BJ (cell line): ENCODE measurements around the gene TRIM23. TPM values are rescaled to one million over a fixed set of nuclear protein-coding genes. Genes with fewer than 3 reads are reported as not detected.

Experiments used
- CTCF ChIA-PET: fragments of 350-600 bp; formaldehyde crosslinking; extraction: SDS; loops from one replicate; lab custom pipeline; 2021; ENCODE audit warnings: antibody characterized with exemption, inconsistent platforms; lab: Yijun Ruan, JAX
- POLR2A ChIA-PET: fragments of 300-600 bp; sonication (Branson Sonifier 250); formaldehyde crosslinking; extraction: SDS; loops from one replicate; lab custom pipeline; 2021; ENCODE audit warnings: antibody characterized with exemption; lab: Charles Lee
- DNase-seq: peaks from one replicate; pipeline ENCODE4 v3.0.0-alpha.2; 2011; ENCODE audit warnings: low read depth
- H3K27me3 ChIP-seq: 2 replicates; pipeline ENCODE4 v1.6.0; 2011; ENCODE audit warnings: low read length; ENCODE audit not compliant: control insufficient read depth, insufficient read depth
- H3K36me3 ChIP-seq: 2 replicates; pipeline ENCODE4 v1.5.1; 2011; ENCODE audit warnings: low read length; ENCODE audit not compliant: control insufficient read depth, insufficient read depth
- H3K4me3 ChIP-seq: 2 replicates; pipeline ENCODE4 v1.5.1; 2011; ENCODE audit warnings: low read depth, mild to moderate bottlenecking, control low read depth, low read length
- CTCF ChIP-seq: IDR thresholded peaks from 2 replicates; pipeline ENCODE4 v1.5.1; 2011; ENCODE audit warnings: low read depth, mild to moderate bottlenecking, control low read depth, inconsistent platforms, low read length, moderate library complexity; ENCODE audit not compliant: insufficient read depth
- polyA plus RNA-seq: library from polyadenylated mRNA; depleted of rRNA; stranded (reverse); fragments of >200 nt; gene quantifications from 2 replicates; pipeline ENCODE4 v1.2.3, GENCODE V29; 2011

The TRIM23 gene
- polyA plus RNA-seq, 1 experiment = 15.2 TPM

DNA sequence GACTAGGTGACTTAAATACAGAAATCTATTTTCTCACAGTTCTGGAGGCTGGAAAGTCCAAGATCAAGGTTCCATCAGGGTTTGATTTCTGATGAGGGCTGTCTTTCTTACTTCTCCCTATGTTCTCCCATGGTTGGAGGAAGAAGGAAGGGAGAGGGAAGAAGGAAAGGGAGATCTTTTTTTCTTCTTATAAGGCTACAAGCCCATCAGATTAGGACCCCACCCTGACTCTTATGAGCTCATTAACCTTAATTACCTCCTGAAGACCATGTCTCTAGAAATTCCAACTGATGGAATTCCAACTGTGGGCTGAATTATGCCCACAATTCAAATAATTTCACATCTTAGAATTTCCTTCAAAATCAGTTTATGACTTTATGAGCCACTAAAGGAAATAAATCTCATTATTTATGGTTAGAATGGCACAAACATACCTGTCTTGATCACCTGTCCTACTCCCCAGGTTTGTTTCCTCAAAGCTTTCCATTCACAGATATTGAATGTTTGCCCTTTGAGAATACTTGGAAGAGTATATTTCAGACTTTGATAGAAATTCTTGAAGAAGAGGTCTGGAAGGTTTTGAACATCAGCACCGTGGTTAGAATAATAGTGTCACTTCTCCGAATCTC, 53.4 kb downstream of the TRIM23 start:
- ChIA-PET POLR2A (no interaction called here), CTCF (no interaction called here)
- Histone ChIP-seq H3K27me3 (no peaks in the 10 kb centered on the region), H3K36me3 (peaks cover 2% of the 10 kb centered on the region; the same call in 1 of the 2 replicates), H3K4me3 (no peak overlapping the region)
- TF ChIP-seq CTCF = no peak
- no peak for DNase-seq

GRCh38 chr5:65566505-65566904, 57.6 kb downstream of the TRIM23 start:
- CTCF ChIA-PET = interaction anchor here (1.2 kb wide), 1 partner anchor 17 kb away, joined by 3 read pairs; no protein-coding TSS in a partner anchor
- Histone ChIP-seq H3K4me3 (no peak overlapping the region), H3K27me3 (no peaks in the 10 kb centered on the region), H3K36me3 (no peaks in the 10 kb centered on the region)
- TF ChIP-seq CTCF = no peak
- POLR2A ChIA-PET = no interaction called here
- no peak for DNase-seq

- CTCF ChIA-PET = no interaction called here
- H3K4me3 ChIP-seq = peak overlapping the region; percentile 57
- TF ChIP-seq CTCF = no peak
- H3K36me3 ChIP-seq = no peaks in the 10 kb centered on the region
- H3K27me3 ChIP-seq = no peaks in the 10 kb centered on the region
- no peak for DNase-seq
- POLR2A ChIA-PET = interaction anchor here (0.6 kb wide), 1 partner anchor 14 kb away, joined by 3 read pairs; no protein-coding TSS in a partner anchor
Observed at GRCh38 chr5:65563777-65564176, 60.4 kb downstream of the TRIM23 start.

DNA sequence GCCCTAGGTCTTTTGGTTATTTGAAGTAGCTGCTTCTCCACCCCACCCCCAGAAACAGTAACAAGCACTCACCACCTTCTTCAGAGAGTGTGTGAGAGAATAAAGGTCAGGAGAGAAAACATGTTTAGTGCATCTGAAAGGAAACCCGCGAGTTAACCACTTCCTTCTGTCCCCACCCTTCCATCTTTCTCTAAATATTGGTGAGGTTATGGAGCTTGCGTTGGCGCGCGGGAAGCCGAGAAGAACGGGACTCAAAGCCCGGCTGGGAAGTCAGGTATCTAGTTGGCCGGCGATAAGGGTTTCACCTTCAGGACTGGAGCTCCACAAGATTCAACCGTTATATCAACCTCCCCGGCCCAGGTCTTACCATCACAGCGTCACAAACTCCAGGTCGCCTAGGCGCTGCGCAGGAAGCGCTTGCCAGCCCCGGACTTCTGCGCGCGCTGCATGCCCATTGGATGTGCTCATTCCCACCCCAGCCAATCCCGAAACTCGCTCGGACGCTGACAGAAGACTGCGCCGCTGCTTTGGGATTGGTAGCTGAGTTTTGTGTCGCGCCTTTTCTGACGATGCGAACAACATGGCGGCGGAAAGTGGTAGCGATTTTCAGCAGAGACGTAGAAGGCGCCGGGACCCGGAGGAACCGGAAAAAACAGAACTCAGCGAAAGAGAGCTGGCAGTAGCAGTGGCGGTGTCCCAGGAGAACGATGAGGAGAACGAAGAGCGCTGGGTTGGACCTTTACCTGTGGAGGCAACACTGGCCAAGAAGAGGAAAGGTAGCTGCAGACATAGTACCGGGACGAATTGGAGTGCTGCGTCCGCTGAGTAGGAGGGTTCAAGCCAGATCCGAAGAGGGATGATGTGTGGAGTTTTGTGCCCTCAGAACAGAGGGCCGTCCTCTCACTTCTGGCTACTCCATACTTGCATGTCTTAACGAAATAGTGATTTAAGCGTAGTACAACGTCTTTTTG, 61.1 kb downstream of the TRIM23 start, which contains the start of the genes CENPK and PPWD1:
Gene CENPK (minus strand): TSS at position 438 of the 971 bp plus-strand sequence. CDS start 8,261 bp downstream, outside the sequence.
Gene PPWD1 (plus strand): TSS at position 566 of the 971 bp plus-strand sequence. CDS start 15 bp downstream, at position 581.
- POLR2A ChIA-PET = no interaction called here
- Histone ChIP-seq H3K4me3 (peak within 1 kb of the TSS; percentile 57), H3K27me3 (no peaks in the 10 kb centered on the region), H3K36me3 (no peaks in the 10 kb centered on the region)
- TF ChIP-seq CTCF = no peak
- peak; percentile 81 for DNase-seq
- CTCF ChIA-PET = interaction anchor here (1.1 kb wide), 1 partner anchor 13 kb away, joined by 5 read pairs; no protein-coding TSS in a partner anchor

DNA sequence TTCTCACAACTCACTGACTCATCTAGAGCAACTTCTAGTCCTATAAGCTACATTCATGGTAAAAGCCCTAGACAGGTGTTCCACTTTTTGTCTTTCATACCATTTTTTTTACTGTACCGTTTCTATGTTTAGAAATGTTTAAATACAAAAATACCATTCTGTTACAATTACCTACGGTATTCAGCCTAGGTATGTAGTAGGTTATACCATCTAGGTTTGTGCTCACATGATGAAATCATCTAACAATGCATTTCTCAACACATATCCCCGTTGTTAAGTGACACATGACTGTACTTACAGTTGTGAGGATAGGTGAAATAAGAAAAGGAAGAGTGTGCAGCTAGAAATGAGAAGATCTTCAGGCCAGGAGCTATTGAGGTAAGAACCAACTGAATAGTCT, 67.4 kb downstream of the TRIM23 start:
- ChIA-PET CTCF (no interaction called here), POLR2A (no interaction called here)
- no peak overlapping the region for H3K4me3 ChIP-seq
- H3K36me3 ChIP-seq = no peaks in the 10 kb centered on the region
- DNase-seq = no peak
- no peaks in the 10 kb centered on the region for H3K27me3 ChIP-seq
- TF ChIP-seq CTCF = no peak
